GM21576 (cell line): Measurements from ENCODE around the gene CCDC87.
A peak's percentile ranks its signal among the peaks of the same experiment; 100 is the strongest.
"Not testable (repeated sequence)": the region's sequence is repeated elsewhere in the genome, so short reads cannot be mapped to it uniquely, and the experiment has no call there.

Experiments
- ATAC-seq: cut with Tn5 transposase; IDR thresholded peaks from one replicate; pipeline ENCODE4 v1.9.1; 2021; ENCODE audit warnings: mild to moderate bottlenecking, moderate library complexity; ENCODE audit not compliant: unreplicated experiment

The CCDC87 gene

GRCh38 chr11:66592457-66593302 lies at the start of gene CCDC87, which contains the start of gene CCS:
Gene CCDC87, minus strand, starts transcription at chr11:66593063. Its CDS starts 48 bp downstream, at chr11:66593015.
Gene CCS, plus strand, starts transcription at chr11:66593185. Its CDS starts 77 bp downstream, at chr11:66593262.
- peak; percentile 80 for ATAC-seq

- no peak for ATAC-seq
These were observed 49.0 kb upstream of the CCDC87 start for GRCh38 chr11:66641834-66642233.

- ATAC-seq, result not testable (repeated sequence)
These were observed 47.0 kb upstream of the CCDC87 start for GRCh38 chr11:66639814-66640340.

- ATAC-seq, result no peak
These were observed 46.4 kb upstream of the CCDC87 start for GRCh38 chr11:66639066-66639813.

GRCh38 chr11:66638177-66639065 lies 45.6 kb upstream of the CCDC87 start, which contains the start of gene RBM4:
Gene RBM4, plus strand, starts transcription at chr11:66638703. Its CDS starts 1,009 bp downstream, at chr11:66639712.
- ATAC-seq, result peak; percentile 92

- no peak for ATAC-seq
These were observed 44.8 kb upstream of the CCDC87 start for GRCh38 chr11:66637557-66638176.

GRCh38 chr11:66636411-66636810 lies 43.5 kb upstream of the CCDC87 start:
- ATAC-seq, result no peak

- no peak for ATAC-seq
These were observed 40.1 kb upstream of the CCDC87 start for GRCh38 chr11:66632952-66633351.

GRCh38 chr11:66631883-66632282 lies 39.0 kb upstream of the CCDC87 start:
- ATAC-seq, result no peak

- no peak for ATAC-seq
These were observed 36.5 kb upstream of the CCDC87 start for GRCh38 chr11:66629356-66629755.

GRCh38 chr11:66628061-66628603 lies 35.3 kb upstream of the CCDC87 start:
- ATAC-seq, result no peak

- ATAC-seq, result no peak
These were observed 34.1 kb upstream of the CCDC87 start for GRCh38 chr11:66626926-66627325.

GRCh38 chr11:66626382-66626781 lies 33.5 kb upstream of the CCDC87 start:
- ATAC-seq, result no peak

GRCh38 chr11:66625752-66626149 lies 32.9 kb upstream of the CCDC87 start:
- no peak for ATAC-seq

- ATAC-seq, result no peak
These were observed 32.3 kb upstream of the CCDC87 start for GRCh38 chr11:66625041-66625751.

- no peak for ATAC-seq
These were observed 31.6 kb upstream of the CCDC87 start for GRCh38 chr11:66624450-66624849.

GRCh38 chr11:66619080-66619554 lies 26.3 kb upstream of the CCDC87 start:
- no peak for ATAC-seq

GRCh38 chr11:66617155-66617834 lies 24.4 kb upstream of the CCDC87 start:
- ATAC-seq, result peak; percentile 8
